GM10266 (cell line): Measurements from ENCODE around the gene GPR78.
"Not testable (repeated sequence)": the region's sequence is repeated elsewhere in the genome, so short reads cannot be mapped to it uniquely, and the experiment has no call there.

Experiments
- DNase-seq: peaks from one replicate; pipeline ENCODE4 v3.0.0; 2012; ENCODE audit errors: extremely low spot score
- TF ChIP-seq, protein P1 (sequence below): IDR thresholded peaks from 2 replicates; pipeline ENCODE4 v1.5.1; 2012; ENCODE audit warnings: mild to moderate bottlenecking, low read depth; ENCODE audit not compliant: control insufficient read depth, insufficient read depth; ENCODE audit errors: missing control alignments

Gene GPR78

DNA sequence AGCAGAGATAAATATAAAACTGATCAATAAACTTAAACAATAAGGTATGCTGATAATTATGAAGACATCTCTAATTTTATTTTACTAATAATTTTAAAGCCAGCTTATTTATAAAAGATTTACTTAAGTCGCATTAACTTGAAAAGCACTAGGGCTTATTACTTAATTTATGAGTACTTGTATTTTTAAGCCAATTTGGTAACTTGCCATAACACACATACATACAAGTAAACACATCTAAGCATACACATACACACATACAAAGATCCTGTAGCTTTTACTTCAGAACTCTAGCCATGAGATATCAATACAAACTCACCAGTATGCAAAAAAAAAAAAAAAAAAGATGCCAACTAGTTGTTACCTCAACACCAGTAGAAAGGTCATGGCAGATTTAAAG is 10.0 kb upstream of the GPR78 start:
- TF ChIP-seq, protein P1, sequence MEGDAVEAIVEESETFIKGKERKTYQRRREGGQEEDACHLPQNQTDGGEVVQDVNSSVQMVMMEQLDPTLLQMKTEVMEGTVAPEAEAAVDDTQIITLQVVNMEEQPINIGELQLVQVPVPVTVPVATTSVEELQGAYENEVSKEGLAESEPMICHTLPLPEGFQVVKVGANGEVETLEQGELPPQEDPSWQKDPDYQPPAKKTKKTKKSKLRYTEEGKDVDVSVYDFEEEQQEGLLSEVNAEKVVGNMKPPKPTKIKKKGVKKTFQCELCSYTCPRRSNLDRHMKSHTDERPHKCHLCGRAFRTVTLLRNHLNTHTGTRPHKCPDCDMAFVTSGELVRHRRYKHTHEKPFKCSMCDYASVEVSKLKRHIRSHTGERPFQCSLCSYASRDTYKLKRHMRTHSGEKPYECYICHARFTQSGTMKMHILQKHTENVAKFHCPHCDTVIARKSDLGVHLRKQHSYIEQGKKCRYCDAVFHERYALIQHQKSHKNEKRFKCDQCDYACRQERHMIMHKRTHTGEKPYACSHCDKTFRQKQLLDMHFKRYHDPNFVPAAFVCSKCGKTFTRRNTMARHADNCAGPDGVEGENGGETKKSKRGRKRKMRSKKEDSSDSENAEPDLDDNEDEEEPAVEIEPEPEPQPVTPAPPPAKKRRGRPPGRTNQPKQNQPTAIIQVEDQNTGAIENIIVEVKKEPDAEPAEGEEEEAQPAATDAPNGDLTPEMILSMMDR, result no peak
- no peak for DNase-seq

DNA sequence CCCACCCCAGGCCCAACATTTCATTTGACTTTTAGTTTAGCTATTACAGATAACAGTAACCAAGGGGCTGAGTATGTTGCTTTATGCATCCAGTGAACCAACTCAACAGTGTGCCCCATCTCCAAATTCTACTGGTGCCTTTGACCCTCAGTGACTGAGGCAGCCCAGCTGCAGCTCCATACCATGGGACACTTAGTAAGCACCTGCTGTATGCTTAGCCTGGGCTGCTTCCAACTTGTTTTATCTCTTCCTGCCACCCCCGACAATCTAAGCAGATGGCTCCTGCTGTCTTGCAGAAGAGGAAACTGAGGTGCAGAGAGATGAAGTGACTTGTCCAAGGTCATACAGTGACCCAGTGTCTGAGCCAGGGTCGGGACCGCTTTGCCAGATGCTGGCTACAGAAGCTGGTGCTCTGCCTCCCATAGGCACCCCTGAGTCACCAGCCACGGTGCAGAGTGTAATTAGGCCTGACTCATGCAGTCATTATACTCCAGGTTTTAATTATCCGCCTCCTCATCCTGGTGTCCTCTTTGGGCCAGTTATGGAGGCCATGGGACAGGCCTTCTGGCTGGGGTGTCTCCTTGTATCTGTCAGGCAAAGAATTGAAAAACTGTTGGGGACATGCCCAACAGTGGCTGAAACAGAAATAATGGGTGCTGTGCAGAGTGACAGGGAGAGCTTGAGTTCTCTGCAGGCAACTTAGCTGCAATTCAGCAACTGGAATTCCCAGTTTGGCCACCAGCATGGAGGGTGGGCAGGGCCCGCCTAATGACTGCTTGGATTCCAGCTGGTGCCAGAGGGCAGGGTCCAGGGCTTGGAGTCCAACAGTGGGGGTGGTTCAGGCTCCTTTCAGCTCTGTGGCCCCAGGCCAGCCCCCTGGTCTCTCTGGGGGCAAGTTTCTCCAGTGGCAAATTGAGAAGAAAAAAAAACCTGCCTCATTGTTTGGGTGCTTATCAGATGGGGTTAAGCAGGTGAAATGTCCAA is 8.2 kb upstream of the GPR78 start:
- no peak for DNase-seq
- TF ChIP-seq, protein P1, result no peak

DNA sequence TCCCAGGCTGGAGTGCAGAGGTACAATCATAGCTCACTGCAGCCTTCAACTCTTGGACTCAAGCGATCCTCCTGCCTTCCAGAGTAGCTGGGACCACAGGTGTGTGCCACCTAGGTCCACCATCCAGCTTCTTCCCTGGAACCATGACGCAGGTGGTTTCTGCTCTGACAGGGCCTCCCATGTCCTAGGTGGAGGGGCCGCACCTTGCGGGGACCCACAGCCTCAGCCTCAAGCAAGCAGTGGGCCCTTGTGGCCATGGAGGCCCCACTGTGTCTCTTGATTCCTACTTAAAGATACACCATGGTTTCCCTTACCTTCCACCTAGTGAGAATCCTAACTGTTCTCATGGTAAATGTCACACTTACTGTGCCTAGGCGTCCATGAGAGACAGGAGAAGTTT is 6.9 kb upstream of the GPR78 start:
- TF ChIP-seq, protein P1, result no peak
- no peak for DNase-seq

DNA sequence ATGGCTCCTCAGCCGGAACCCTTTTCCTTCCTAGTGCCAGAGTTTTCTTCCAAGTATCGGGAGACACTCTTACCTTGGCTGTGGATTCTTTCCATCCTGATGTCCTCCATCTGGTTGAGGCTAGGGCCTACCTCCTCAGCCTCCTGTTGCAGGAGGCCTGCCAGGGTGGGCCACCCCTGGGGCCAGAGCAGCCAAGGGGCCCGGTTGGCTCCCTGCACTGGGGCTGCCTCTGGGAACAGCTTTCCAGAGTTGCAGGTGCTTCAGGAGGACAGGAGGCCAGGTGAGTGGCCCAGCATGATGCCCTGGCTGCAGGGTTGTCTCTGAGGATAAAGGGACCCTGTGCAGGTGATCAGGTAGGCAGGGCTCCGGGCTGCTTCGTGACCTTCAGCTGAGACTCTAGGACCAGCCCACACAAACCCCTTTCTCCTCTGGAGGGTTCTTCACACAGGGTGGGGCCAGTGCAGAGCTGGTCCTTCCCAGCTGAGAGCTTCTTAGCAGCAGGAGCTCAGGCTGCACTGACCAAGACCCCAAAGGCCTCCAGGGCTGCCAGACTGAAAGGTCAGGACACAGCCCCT is 5.3 kb upstream of the GPR78 start:
- TF ChIP-seq, protein P1, result no peak

DNA sequence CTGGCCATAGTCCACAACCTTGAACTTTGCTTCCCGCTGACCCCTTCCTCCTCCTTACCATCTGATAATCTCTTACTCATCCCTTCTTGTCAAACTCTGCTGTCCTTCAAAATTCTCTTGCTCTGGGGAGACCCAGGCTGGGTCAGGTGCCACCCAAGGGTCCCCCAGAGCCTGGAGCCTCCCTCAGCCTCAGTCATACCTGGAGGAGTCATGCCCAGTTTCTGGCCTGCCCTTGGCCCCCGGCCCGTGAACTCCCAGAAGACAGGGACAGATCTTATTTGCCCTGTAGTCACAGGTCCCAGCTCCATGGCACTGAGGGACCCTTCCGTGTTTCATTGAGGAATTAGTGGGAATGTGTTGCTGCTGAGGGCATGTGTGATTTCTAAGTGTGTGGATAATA is 4.7 kb upstream of the GPR78 start:
- TF ChIP-seq, protein P1, result no peak
- DNase-seq, result no peak

More for the DNA sequence above, 5.3 kb upstream of the GPR78 start:
- no peak for DNase-seq

DNA sequence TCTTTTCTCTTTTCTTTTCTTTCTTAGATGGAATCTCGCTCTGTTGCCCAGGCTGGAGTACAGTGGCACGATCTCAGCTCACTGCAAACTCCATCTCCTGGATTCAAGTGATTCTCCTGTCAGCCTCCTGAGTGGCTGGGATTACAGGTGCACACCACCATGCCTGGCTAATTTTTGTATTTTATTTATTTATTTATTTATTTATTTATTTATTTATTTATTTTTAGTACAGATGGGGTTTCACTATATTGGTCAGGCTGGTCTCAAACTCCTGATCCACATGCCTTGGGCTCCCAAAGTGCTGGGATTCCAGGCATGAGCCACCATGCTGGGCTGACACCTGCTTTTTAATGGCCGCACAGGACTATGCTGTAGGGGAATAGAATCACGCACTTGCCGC is 3.6 kb upstream of the GPR78 start:
- not testable (repeated sequence) for DNase-seq

DNA sequence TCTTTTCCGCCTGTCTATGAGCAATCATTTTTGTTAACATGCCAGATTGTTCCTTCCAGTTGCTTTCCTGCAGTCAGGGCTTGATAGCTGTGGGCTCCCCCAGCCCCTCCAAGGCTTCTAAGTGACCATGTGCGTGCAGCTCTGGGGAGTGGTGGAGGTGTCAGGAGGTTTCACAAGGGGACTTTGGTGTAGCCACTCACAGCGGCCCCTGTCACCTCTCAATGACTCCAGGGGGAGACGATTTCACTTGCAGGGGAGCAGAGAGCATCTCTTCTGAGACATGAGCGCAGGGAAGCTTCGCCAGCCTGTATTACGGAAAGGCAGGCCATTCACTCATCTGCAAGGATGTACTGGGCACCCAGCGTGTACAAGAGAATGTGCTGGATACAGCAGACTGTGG is 3.1 kb upstream of the GPR78 start:
- DNase-seq, result no peak

More for the DNA sequence above, 3.1 kb upstream of the GPR78 start:
- TF ChIP-seq, protein P1, result no peak
